ENCODE results near the gene FMO3.

- TF ChIP-seq CTCF (conservative IDR thresholded peaks at IDR 0.05; ENCODE audit: low read depth, low read length) (no peak), EZH2 (IDR thresholded peaks at IDR 0.05; ENCODE audit: borderline replicate concordance, low read depth, low read length, poor library complexity, severe bottlenecking) (no peak)
Observed at GRCh38 chr1:171107969-171108368, 17.3 kb downstream of the FMO3 start.

Measured in A673 (cell line).